Measurements from ENCODE around the gene ACTG2.
A peak's percentile ranks its signal among the peaks of the same experiment; 100 is the strongest.
"Not testable (repeated sequence)": the region's sequence is repeated elsewhere in the genome, so short reads cannot be mapped to it uniquely, and the experiment has no call there.

Gene ACTG2

GRCh38 chr2:73903313-73903712 lies 10.5 kb downstream of the ACTG2 start:
- no peaks in the 10 kb centered on the region for H3K36me3 ChIP-seq
- no peaks in the 10 kb centered on the region for H3K4me1 ChIP-seq
- H3K9me3 ChIP-seq: no peaks in the 10 kb centered on the region
- no peak for TF ChIP-seq CTCF (IDR thresholded peaks at IDR 0.05; ENCODE audit: low read depth, low read length)
- no peaks in the 10 kb centered on the region for H3K27me3 ChIP-seq
- no peak for DNase-seq
- no peak overlapping the region for H3K4me3 ChIP-seq (ENCODE audit: low read depth, low read length)

- not testable (repeated sequence) for DNase-seq; H3K4me1 ChIP-seq; H3K36me3 ChIP-seq; H3K4me3 ChIP-seq (ENCODE audit: low read depth, low read length); H3K9me3 ChIP-seq; H3K27me3 ChIP-seq
Observed at GRCh38 chr2:73903949-73904613, 11.3 kb downstream of the ACTG2 start.

GRCh38 chr2:73904952-73905351 lies 12.1 kb downstream of the ACTG2 start:
- Histone ChIP-seq H3K4me3 (ENCODE audit: low read depth, low read length) (no peak overlapping the region), H3K9me3 (no peaks in the 10 kb centered on the region), H3K36me3 (no peaks in the 10 kb centered on the region), H3K27me3 (no peaks in the 10 kb centered on the region), H3K4me1 (no peaks in the 10 kb centered on the region)
- no peak for TF ChIP-seq CTCF (IDR thresholded peaks at IDR 0.05; ENCODE audit: low read depth, low read length)
- DNase-seq: no peak

- Histone ChIP-seq H3K4me1 (no peaks in the 10 kb centered on the region), H3K27me3 (no peaks in the 10 kb centered on the region), H3K9me3 (no peaks in the 10 kb centered on the region), H3K4me3 (ENCODE audit: low read depth, low read length) (no peak overlapping the region), H3K36me3 (no peaks in the 10 kb centered on the region)
- no peak for TF ChIP-seq CTCF (IDR thresholded peaks at IDR 0.05; ENCODE audit: low read depth, low read length)
- no peak for DNase-seq
Observed at GRCh38 chr2:73906847-73907505, 14.2 kb downstream of the ACTG2 start.

- no peaks in the 10 kb centered on the region for H3K4me1 ChIP-seq
- no peaks in the 10 kb centered on the region for H3K9me3 ChIP-seq
- H3K27me3 ChIP-seq: no peaks in the 10 kb centered on the region
- no peak overlapping the region for H3K4me3 ChIP-seq (ENCODE audit: low read depth, low read length)
- DNase-seq: peak; percentile 20
- no peaks in the 10 kb centered on the region for H3K36me3 ChIP-seq
- peak; percentile 40 for TF ChIP-seq CTCF (IDR thresholded peaks at IDR 0.05; ENCODE audit: low read depth, low read length)
Observed at GRCh38 chr2:73907840-73908452, 15.1 kb downstream of the ACTG2 start.

- Histone ChIP-seq H3K36me3 (no peaks in the 10 kb centered on the region), H3K4me1 (no peaks in the 10 kb centered on the region), H3K27me3 (no peaks in the 10 kb centered on the region), H3K9me3 (no peaks in the 10 kb centered on the region), H3K4me3 (ENCODE audit: low read depth, low read length) (no peak overlapping the region)
- TF ChIP-seq CTCF (IDR thresholded peaks at IDR 0.05; ENCODE audit: low read depth, low read length): no peak
- DNase-seq: no peak
Observed at GRCh38 chr2:73908689-73909652, 16.2 kb downstream of the ACTG2 start.

All from BE2C (cell line).